GM11168 (cell line): ENCODE measurements around the gene PIGU.
"Not testable (repeated sequence)": the region's sequence is repeated elsewhere in the genome, so short reads cannot be mapped to it uniquely, and the experiment has no call there.

ENCODE experiments used
- in situ Hi-C: fragments of 300-500 bp; cut with MboI; formaldehyde crosslinking; loops from one replicate; pipeline ENCODE4 v1.12.0; 2022; ENCODE audit warnings: low sequenced_read_pairs; ENCODE audit not compliant: unreplicated experiment

Gene PIGU, protein sequence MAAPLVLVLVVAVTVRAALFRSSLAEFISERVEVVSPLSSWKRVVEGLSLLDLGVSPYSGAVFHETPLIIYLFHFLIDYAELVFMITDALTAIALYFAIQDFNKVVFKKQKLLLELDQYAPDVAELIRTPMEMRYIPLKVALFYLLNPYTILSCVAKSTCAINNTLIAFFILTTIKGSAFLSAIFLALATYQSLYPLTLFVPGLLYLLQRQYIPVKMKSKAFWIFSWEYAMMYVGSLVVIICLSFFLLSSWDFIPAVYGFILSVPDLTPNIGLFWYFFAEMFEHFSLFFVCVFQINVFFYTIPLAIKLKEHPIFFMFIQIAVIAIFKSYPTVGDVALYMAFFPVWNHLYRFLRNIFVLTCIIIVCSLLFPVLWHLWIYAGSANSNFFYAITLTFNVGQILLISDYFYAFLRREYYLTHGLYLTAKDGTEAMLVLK

DNA sequence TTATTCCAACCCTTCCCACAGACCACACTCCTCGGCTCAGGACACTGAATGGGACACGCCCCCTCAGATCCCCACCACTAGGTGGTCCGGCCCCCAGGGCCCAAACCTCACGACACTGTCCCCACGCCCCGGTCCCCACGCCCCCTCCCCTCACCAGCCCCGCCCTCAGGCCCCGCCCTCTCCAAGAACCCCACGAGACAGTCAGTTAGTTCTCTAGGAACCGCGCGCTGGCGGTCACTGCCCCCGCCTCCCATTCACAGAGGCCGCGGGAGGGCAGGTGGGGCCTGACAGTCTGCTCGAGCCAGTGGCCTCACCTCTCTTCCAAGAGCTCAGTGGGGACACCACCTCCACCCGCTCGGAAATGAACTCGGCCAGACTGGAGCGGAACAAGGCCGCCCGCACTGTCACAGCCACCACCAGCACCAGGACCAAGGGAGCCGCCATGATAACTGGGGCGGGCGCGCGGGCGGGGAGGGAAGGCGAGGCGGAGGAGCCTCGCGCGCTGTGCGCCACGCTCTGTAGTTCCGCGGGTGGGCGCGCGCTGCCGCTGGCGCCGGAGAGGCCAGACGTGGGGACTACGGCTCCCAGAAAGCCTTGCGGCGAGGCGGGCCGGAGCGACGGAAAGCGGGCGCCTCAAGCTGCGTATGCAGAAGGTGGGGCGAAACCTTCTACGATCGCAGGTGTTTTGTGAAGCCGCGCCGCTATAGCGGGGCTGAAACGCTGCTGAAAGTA lies at the start of gene PIGU:
Gene PIGU (minus strand): TSS at position 451 of the 732 bp plus-strand sequence. CDS start 7 bp downstream, at position 444.
- in situ Hi-C loops: no loop called here

DNA sequence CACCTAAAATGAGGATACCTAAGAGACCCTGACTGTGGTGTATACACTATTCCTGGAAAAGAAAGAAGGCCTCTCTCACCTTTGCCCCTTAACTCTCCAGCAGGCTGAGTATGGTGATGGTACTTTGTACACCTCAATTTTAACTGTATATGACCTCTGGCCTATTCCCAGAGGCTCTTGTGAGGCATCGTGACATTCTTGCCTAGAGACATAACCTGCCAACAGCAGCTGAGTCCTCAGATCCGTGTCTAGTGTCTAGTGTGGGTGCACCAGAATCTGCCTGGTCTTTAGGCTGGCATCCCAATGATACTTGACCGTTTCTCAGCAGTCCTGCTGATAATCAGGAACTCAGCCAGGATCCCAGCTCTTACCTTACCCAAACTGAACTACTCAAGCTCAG lies 47.3 kb upstream of the PIGU start:
- in situ Hi-C loops: no loop called here

DNA sequence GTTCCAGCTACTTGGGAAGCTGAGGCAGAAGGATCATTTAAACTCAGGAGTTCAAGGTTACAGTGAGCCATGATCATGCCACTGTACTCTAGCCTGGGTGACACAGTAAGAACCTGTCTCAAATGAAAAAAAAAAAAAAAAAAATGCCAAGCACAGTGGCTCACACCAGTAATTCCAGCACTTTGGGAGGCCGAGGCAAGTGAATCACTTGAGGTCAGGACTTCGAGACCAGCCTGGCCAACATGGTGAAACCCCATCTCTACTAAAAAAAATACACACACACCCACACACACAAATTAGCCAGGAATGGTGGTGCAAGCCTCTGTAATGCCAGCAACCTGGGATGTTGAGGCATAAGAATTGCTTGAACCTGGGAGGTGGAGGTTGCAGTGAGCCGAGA lies 45.7 kb upstream of the PIGU start:
- in situ Hi-C loops: not testable (repeated sequence)

DNA sequence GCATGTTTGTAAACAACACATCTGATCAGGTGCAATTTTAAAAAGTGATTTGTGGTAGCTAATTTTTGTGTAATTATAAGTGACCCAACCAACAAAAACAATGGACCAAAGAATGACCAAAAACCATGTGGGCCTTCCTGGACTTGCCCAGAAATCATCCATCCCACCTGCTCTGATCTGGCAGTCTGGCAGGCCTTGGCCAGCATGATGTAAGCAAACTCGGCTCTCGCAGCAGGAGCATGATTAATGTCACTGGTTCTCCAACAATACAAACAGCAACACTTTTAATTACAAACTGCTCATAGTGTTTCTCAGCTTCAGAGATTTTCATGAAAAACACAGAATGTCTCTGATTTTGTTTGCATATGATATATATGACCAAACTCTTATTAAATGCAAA lies 43.4 kb upstream of the PIGU start:
- in situ Hi-C loops: no loop called here

DNA sequence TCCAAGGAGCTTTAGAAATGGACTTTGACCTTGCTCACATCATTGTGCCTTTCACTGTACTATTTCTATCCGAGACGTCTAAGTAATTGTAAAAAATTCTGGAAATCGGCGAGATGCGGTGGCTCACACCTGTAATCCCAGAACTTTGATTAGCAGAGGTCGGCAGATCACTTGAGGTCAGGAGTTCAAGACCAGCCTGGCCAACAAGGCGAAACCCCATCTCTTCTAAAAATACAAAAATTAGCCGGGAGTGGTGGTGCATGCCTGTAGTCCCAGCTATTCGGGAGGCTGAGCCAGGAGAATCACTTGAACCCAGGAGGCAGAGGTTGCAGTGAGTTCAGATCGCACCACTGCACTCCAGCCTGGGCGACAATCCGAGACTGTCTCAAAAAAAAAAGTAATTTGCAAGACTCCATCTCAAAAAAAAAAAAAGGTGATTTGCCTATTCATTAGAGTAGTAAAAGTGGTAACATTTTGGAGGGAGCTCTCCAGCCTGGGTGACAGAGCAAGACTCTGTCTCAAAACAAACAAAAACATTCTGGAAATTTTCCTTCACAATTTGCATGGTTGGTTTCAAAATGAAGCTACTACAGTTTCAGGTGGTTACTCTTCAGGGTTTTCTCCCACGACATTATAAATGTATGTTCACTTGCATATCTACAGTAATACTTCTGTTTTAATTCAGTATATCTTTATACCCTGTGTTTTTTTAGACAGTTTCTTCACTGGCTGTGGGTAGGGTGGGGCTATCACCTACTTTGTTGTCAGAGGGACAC lies 42.5 kb upstream of the PIGU start:
- in situ Hi-C loops: not testable (repeated sequence)

DNA sequence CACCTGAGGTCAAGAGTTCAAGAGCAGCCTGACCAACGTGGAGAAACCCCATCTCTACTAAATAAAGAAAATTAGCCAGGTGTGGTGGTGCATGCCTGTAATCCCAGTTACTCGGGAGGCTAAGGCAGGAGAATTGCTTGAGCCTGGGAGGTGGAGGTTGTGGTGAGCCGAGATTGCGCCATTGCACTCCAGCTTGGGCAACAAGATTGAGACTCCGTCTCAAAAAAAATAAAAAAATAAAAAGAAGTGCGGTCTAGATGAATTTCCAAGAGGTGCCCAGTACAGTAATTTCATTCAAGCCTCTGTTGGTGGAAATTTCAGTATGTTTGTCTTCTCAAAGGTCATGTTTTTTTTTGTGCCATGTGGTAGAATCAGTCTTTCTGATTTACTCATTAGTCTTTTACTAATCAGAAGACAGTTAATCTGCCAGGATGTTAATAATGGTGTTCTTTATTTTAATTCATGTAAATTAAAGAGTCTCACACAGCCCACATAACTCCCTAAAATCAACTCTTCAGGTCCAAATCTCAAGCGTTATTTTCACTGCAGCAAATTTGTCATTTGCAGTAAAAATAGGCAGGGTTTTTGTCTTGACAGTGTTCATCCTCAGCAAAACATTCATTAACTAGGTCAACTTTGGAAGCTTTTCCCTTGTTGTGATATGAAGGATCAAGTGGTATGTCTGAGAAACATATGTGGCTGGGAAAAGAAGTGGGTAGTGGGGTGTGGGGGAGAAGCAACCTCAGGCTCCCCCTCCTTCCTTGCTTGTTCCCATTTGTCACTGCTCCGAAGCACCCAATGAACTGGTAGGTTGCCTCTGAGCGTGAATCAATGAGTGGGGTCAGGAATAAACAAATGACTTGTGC lies 40.6 kb upstream of the PIGU start:
- in situ Hi-C loops: no loop called here

DNA sequence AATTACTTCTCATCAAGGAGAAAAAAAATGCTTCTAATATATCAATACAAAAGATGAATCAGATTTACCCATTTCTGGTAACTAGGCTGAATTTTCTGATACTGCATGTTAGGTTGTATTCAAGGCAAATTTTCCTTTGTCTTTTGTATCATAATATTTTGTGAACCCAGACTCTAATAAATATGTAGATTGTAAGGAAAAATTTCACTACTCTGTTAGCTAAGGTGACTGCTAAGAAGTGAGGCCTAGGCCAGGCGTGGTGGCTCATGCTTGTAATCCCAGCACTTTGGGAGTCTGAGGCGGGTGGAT lies 40.0 kb upstream of the PIGU start:
- in situ Hi-C loops: no loop called here

DNA sequence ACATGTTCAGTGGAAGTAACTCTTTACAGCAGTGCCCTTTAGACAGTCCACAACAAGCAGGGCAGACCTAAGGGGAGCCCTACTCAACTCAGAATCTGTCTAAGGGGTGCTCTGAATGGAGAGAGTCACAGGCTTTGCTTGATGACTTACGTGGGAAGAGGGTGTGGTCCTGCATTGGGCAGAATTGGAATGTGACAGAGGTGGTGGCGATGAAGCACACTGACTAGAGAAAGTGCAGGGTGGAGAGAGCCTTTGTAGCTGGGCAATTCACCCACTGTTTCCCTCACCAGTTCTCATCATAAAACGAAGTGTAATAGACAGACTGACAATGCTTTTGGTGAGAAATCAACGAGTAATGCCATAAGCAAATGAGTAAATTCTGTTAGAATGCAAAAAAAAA lies 38.5 kb upstream of the PIGU start:
- in situ Hi-C loops: no loop called here

DNA sequence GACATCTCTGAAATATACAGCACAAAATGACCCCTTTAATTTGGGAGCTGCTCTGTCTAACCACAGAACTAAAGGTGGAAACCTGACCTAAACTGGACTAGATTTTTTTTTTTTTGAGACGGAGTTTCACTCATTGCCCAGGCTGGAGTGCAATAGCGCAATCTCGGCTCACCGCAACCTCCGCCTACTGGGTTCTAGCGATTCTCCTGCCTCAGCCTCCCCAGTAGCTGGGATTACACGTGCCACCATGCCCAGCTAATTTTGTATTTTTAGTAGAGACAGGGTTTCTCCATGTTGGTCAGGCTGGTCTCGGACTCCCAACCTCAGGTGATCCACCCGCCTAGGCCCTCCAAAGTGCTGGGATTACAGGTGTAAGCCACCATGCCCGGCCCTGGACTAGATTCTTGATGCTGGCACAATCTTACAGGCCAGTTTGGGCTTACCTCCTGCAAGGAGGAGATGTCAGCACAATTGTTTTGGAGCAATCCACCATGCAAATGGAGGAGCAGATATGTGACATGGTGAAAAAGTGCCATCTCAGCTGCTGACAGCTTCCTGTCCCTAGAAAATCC lies 37.1 kb upstream of the PIGU start:
- in situ Hi-C loops: not testable (repeated sequence)

DNA sequence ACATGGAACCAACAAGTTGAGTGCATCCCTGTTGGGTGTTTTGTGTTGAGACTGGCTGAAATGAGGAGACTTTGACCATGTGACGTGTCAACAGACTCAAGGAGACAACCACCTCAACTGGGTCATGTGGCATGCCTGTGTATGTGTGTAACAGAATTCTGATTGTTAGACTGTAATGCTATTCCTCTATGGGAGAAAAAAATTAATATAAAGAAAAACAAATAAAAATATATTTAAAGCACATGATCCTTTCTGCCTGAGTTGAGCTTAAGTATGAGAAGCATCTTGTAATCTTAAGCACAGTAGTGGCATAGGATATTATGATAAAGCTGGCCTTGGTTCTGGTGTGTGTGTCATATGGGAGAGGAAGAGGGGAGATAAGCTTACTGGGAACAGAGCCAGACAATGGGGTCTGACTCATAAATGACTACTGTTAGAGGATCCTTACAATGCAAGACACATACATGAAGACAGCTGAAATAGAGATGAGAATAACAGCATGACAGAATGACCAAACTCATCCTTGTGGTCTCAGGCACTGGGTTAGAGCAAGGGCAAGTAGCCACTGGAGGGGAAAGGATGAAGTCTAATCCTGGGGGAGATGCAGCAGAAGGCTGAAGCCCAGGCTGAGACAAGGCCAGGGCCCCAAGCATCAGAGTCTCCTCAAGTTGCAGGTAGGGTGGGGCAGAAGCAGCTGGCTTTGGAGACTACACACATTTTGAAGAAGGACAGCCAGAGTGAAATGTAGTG lies 36.5 kb upstream of the PIGU start:
- in situ Hi-C loops: no loop called here

DNA sequence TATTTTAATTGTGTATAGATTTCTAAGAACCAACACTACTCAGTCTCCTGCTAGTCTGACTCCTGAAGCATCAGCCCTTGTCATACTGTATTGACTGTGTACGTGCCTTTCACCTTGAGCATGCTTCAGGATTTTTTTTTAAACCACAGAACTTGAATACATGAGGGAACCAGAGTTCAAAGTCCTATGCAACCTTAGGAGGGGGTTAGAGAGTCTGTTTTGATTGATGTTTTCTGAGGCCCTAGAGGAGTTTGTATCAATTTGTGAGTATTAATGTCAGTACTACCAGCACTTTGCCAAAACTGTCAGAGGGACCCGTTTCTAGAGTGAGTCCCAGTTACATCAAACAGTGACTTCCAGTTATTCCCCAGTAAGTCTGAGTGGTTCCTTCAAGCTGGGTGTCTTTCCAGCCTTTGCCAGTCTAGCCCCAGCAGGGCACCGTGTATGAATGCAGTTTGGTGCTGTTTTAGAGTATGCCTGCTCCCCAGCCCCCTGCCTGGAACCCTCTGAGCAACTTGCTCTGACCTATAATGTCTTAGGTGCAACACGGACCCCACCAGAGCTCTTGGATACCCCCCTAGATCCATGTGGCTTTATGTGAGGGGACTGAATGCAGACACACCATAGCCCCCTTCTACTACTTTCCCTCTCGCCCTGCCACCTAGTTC lies 35.8 kb upstream of the PIGU start:
- in situ Hi-C loops: no loop called here

DNA sequence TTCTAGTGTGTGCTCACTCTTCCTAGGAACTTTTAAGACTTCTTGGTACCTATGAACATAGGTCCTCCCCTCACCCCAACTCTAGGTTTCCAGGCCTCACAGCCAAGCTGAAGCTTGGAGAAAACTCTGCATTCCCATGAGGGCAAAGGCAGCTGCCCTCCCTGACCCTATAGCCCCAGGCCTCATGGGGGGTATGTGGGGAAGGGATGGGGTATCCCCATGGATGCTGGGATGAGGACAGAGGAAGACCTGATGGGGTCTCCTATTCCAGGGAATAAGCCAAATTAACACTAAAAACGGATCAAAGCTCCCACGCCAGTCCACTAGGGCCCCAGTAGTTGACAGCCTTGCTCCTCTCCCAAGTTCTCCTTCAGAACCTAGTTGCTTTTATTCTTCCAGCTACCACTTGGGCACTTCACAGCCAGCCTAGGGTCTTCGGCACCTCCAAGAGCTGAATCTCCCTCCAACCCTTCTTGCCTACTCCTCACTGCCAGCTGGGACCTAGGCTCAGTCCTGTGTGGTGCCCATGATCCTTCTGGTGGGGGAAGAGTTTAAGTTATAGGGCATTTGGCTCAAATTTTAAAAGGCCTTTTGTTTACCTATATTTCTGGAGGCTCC lies 35.0 kb upstream of the PIGU start:
- in situ Hi-C loops: no loop called here

DNA sequence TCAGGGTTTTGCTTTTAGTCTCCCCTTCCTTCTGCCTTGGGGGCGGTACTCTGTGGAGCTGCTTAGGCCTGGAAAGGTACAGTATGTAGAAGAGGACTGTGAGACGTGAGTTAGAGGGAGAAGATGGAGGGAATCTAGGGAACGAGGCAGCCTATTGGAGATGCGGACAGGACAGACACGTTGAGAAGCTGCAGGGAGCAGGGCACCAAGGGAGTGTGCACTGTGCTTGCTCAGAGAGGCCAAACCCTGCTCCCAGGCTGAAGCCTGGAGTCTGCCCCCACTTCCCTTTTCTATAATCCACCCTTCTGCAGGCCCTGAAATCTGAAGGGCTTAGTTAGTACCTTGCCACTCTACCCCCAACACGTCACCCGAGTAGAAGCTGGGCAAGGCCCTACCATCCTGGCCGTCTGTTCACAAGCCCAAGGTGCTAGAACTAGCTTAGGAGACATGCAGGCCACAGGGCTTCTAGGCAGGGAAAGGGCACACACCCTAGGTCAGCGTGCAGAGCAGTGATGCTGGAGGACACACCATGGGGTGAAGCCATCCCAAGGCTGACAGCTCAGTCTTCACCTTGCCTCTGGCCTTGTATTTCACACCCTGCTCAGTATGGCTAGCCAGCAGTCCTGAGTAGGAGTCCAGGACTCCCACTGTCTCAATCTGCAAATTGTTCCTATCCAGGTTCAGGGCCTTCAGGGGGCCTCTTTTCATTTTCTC lies 34.1 kb upstream of the PIGU start:
- in situ Hi-C loops: no loop called here

DNA sequence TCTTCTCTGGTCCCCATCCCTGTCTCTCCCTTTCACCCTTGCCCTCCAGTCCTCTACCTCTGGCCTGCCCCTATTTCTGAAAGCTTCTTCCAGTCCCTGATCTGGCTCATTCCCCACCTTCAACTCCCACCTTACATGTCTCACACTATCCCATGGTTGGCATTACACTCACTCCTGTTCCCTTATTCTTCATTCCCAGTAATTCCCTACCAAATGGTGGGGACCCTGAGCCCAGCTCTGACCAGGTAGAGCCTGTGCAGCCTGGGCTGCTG lies 33.6 kb upstream of the PIGU start:
- in situ Hi-C loops: no loop called here

DNA sequence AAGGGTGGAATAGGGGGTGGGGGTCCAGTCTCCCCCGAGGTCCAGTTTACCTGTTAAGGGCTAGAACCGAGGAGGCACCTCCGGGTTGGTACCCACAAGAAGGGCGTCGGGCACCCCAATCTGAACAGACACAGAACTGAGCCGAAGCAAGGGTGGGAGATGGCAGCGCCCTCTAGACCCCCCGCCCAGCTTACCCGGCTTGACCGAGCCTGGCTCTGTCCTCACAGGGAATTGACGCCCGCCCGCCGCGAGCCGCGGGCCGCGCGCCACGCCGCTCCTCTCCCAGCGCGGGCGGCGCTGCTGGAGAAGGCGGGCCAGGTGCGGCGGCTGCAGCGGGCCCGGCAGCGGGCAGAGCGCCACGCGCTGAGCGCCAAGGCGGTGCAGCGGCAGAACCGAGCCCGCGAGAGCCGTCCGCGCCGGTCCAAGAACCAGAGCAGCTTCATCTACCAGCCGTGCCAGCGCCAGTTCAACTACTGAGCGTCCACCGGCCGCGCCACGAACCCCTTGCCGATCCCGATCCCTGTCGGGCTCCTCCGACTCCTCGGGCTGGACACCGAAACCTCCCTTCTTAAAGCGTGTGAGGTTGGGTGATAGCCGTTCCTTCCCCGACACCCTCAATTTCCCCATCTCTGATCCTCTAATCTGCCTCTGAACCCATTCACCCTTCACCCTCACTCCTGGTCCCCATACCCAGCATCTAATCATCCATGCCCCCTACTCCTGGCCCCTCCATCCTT lies 33.1 kb upstream of the PIGU start:
- in situ Hi-C loops: no loop called here

DNA sequence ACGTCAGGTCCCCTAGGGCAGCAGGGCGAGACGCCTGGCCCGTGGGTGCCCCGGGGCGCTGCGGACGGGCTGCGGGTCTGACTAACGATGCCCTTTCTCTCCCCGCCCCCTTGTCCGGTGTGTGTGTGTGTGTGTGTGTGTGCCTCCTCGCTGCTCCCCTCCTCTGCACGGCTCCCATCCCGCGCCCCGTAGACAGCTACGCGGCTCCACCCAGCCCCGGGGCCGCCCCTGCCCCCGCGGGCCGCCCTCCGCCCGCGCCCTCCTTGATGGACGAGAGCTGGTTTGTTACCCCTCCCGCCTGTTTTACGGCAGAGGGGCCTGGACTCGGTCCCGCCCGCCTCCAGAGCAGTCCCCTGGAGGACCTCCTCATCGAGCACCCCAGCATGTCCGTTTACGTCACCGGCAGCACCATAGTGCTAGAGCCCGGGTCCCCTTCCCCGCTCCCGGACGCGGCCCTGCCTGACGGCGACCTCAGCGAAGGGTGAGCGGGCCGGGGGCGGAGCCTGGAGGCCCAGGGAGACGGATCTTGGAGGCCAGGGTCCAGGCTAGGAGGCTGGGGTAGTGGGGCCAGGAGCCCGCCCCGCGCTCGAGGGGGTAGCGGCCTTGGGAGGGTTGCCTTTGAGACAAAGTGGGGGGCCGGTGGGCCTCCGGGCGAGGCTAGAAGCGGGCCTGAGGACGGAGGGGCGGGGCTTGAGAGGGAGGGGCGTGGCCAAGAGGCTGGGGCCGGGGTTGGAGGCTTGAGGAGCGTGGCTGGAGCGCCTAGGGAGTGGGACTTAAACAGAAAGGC lies 32.3 kb upstream of the PIGU start:
- in situ Hi-C loops: no loop called here
